GM23338 (cell line): ENCODE measurements around the gene L3MBTL4. TPM values are rescaled to one million over a fixed set of nuclear protein-coding genes. Genes with fewer than 3 reads are reported as not detected.

Source experiments
- EZH2 ChIP-seq: fragments of 200-600 bp; sonication (generic); IDR thresholded peaks from one replicate; pipeline ENCODE4 v1.8.0; 2017; ENCODE audit warnings: antibody characterized with exemption, mild to moderate bottlenecking, low read depth; ENCODE audit not compliant: unreplicated experiment
- EZH2phosphoT487 ChIP-seq: fragments of 200-600 bp; sonication (generic); IDR thresholded peaks from one replicate; pipeline ENCODE4 v1.8.1; 2018; ENCODE audit warnings: antibody characterized with exemption; ENCODE audit not compliant: unreplicated experiment
- JUNB ChIP-seq: IDR thresholded peaks from one replicate; pipeline ENCODE4 v1.6.1; 2016; ENCODE audit warnings: antibody characterized with exemption; ENCODE audit not compliant: unreplicated experiment
- POLR2AphosphoS5 ChIP-seq: IDR thresholded peaks from 2 replicates; pipeline ENCODE4 v1.6.1; 2016; ENCODE audit warnings: antibody characterized with exemption, low read depth
- STAT1 ChIP-seq: IDR thresholded peaks from one replicate; pipeline ENCODE4 v1.6.1; 2016; ENCODE audit warnings: antibody characterized with exemption; ENCODE audit not compliant: unreplicated experiment
- ZNF114 ChIP-seq: fragments of 250-450 bp; sonication (Bioruptor Pico); IDR thresholded peaks from 2 replicates; pipeline ENCODE4 v1.5.0; 2020; ENCODE audit warnings: mild to moderate bottlenecking, moderate library complexity
- polyA plus RNA-seq: library from polyadenylated mRNA; unstranded; fragments of >200 nt; fragmentation: Nextera tagmentation; extraction: Ambion mirVana; gene quantifications from 2 replicates; pipeline ENCODE4 v1.2.1, GENCODE V29; 2016
- total RNA-seq: library from RNA; depleted of rRNA; stranded (reverse); fragments of >200 nt; shearing (Covaris generic); gene quantifications from 2 replicates; pipeline ENCODE4 v1.2.3, GENCODE V29; 2014
- TF ChIP-seq, protein P1 (sequence below): fragments of 250-450 bp; sonication (Bioruptor Pico); IDR thresholded peaks from 2 replicates; pipeline ENCODE4 v1.5.0; 2020; ENCODE audit warnings: mild to moderate bottlenecking, moderate library complexity
- TF ChIP-seq, protein P2 (sequence below), 2 experiments: fragments of 200-600 bp in 1 of 2; sonication (generic) in 1 of 2; conservative IDR thresholded peaks; 2 replicates each; pipeline versions ENCODE4 v1.5.1 to v1.6.1; 2016 to 2017; ENCODE audit warnings: antibody characterized with exemption in 2 of 2, low read depth in 2 of 2, mild to moderate bottlenecking in 2 of 2, moderate library complexity in 1 of 2

L3MBTL4 gene
- total and polyA plus RNA-seq, 2 experiments from 2014 or later: 0.48 to 2.8 TPM

DNA sequence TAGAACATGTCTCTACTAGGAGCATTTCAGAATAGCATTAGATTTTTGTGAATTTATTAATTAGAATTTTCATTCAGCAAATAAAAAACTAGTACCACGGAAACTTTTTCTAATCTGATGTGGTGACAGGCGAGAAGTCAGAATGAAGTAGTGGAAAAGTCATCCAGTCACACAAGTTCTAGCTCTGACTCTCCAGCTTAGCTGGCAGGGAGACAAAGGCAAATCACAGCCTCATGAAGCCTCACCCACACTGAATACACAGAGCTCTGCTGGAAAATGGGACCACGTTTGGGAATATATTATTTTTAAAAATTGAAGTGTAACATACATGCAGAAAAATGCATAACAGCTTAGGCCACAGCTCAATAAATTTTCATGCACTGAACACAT, 86.1 kb downstream of the L3MBTL4 start (continued):
- TF ChIP-seq, protein P1, sequence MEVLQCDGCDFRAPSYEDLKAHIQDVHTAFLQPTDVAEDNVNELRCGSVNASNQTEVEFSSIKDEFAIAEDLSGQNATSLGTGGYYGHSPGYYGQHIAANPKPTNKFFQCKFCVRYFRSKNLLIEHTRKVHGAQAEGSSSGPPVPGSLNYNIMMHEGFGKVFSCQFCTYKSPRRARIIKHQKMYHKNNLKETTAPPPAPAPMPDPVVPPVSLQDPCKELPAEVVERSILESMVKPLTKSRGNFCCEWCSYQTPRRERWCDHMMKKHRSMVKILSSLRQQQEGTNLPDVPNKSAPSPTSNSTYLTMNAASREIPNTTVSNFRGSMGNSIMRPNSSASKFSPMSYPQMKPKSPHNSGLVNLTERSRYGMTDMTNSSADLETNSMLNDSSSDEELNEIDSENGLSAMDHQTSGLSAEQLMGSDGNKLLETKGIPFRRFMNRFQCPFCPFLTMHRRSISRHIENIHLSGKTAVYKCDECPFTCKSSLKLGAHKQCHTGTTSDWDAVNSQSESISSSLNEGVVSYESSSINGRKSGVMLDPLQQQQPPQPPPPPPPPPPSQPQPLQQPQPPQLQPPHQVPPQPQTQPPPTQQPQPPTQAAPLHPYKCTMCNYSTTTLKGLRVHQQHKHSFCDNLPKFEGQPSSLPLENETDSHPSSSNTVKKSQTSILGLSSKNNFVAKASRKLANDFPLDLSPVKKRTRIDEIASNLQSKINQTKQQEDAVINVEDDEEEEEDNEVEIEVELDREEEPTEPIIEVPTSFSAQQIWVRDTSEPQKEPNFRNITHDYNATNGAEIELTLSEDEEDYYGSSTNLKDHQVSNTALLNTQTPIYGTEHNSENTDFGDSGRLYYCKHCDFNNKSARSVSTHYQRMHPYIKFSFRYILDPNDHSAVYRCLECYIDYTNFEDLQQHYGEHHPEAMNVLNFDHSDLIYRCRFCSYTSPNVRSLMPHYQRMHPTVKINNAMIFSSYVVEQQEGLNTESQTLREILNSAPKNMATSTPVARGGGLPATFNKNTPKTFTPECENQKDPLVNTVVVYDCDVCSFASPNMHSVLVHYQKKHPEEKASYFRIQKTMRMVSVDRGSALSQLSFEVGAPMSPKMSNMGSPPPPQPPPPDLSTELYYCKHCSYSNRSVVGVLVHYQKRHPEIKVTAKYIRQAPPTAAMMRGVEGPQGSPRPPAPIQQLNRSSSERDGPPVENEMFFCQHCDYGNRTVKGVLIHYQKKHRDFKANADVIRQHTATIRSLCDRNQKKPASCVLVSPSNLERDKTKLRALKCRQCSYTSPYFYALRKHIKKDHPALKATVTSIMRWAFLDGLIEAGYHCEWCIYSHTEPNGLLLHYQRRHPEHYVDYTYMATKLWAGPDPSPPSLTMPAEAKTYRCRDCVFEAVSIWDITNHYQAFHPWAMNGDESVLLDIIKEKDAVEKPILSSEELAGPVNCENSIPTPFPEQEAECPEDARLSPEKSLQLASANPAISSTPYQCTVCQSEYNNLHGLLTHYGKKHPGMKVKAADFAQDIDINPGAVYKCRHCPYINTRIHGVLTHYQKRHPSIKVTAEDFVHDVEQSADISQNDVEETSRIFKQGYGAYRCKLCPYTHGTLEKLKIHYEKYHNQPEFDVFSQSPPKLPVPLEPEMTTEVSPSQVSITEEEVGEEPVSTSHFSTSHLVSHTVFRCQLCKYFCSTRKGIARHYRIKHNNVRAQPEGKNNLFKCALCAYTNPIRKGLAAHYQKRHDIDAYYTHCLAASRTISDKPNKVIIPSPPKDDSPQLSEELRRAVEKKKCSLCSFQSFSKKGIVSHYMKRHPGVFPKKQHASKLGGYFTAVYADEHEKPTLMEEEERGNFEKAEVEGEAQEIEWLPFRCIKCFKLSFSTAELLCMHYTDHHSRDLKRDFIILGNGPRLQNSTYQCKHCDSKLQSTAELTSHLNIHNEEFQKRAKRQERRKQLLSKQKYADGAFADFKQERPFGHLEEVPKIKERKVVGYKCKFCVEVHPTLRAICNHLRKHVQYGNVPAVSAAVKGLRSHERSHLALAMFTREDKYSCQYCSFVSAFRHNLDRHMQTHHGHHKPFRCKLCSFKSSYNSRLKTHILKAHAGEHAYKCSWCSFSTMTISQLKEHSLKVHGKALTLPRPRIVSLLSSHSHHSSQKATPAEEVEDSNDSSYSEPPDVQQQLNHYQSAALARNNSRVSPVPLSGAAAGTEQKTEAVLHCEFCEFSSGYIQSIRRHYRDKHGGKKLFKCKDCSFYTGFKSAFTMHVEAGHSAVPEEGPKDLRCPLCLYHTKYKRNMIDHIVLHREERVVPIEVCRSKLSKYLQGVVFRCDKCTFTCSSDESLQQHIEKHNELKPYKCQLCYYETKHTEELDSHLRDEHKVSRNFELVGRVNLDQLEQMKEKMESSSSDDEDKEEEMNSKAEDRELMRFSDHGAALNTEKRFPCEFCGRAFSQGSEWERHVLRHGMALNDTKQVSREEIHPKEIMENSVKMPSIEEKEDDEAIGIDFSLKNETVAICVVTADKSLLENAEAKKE (CRISPR knock-in tag): no peak
- TF ChIP-seq EZH2 (no peak), STAT1 (no peak), EZH2phosphoT487 (no peak), ZNF114 (CRISPR knock-in tag) (no peak), POLR2AphosphoS5 (no peak), JUNB (no peak)
- TF ChIP-seq, protein P2, sequence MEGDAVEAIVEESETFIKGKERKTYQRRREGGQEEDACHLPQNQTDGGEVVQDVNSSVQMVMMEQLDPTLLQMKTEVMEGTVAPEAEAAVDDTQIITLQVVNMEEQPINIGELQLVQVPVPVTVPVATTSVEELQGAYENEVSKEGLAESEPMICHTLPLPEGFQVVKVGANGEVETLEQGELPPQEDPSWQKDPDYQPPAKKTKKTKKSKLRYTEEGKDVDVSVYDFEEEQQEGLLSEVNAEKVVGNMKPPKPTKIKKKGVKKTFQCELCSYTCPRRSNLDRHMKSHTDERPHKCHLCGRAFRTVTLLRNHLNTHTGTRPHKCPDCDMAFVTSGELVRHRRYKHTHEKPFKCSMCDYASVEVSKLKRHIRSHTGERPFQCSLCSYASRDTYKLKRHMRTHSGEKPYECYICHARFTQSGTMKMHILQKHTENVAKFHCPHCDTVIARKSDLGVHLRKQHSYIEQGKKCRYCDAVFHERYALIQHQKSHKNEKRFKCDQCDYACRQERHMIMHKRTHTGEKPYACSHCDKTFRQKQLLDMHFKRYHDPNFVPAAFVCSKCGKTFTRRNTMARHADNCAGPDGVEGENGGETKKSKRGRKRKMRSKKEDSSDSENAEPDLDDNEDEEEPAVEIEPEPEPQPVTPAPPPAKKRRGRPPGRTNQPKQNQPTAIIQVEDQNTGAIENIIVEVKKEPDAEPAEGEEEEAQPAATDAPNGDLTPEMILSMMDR (conservative IDR thresholded peaks at IDR 0.05; ENCODE audit: low read depth in 2 of 2): no peak
